GM12874 (cell line): ENCODE results near the gene NUDCD3.

ENCODE experiments used
- CTCF ChIP-seq: IDR thresholded peaks from 2 replicates; pipeline ENCODE4 v1.5.1; 2011; ENCODE audit warnings: low read depth, mild to moderate bottlenecking, control low read depth, low read length, moderate library complexity; ENCODE audit not compliant: insufficient read depth

NUDCD3 gene

GRCh38 chr7:44490351-44491200 lies at the start of gene NUDCD3:
Gene NUDCD3 (minus strand): TSS chr7:44490658. CDS start chr7:44490600, 58 bp downstream.
- TF ChIP-seq CTCF: peak; percentile 29; the same call in 1 of the 2 replicates

GRCh38 chr7:44539669-44540506 lies 49.4 kb upstream of the NUDCD3 start:
- TF ChIP-seq CTCF: no peak

- TF ChIP-seq CTCF: no peak
Measured at GRCh38 chr7:44538798-44539668, 48.6 kb upstream of the NUDCD3 start.

- TF ChIP-seq CTCF: no peak
Measured at GRCh38 chr7:44538093-44538797, 47.8 kb upstream of the NUDCD3 start.

- no peak for TF ChIP-seq CTCF
Measured at GRCh38 chr7:44537442-44537841, 47.0 kb upstream of the NUDCD3 start.

GRCh38 chr7:44536090-44536489 lies 45.6 kb upstream of the NUDCD3 start:
- TF ChIP-seq CTCF: no peak
